DMS114 treated with DMSO at 0.1 percent for 48 hours (cell line): ENCODE data around the gene SCT.

Experiments
- DNase-seq: peaks from one replicate; lab custom pipeline; 2025; ENCODE audit not compliant: unreplicated experiment; lab: John Stamatoyannopoulos, UW

SCT gene

GRCh38 chr11:623349-623869, 3.6 kb downstream of the SCT start:
- no peak for DNase-seq

- no peak for DNase-seq
Observed at GRCh38 chr11:621838-622237, 5.1 kb downstream of the SCT start.

GRCh38 chr11:620935-621814, 5.8 kb downstream of the SCT start:
- no peak for DNase-seq

GRCh38 chr11:620201-620600, 6.8 kb downstream of the SCT start:
- no peak for DNase-seq

GRCh38 chr11:619628-620050, 7.3 kb downstream of the SCT start:
- DNase-seq: no peak

- DNase-seq: no peak
Observed at GRCh38 chr11:618856-619627, 7.9 kb downstream of the SCT start.

GRCh38 chr11:617912-618682, 8.9 kb downstream of the SCT start:
- no peak for DNase-seq

GRCh38 chr11:617199-617911, 9.6 kb downstream of the SCT start:
- no peak for DNase-seq

- no peak for DNase-seq
Observed at GRCh38 chr11:616320-617198, 10.4 kb downstream of the SCT start.

GRCh38 chr11:615504-616319, 11.3 kb downstream of the SCT start, which contains the start of gene IRF7:
Gene IRF7 (minus strand): TSS chr11:615950. CDS start chr11:615364, 586 bp downstream.
- peak; percentile 64 for DNase-seq

GRCh38 chr11:614623-615503, 12.1 kb downstream of the SCT start:
- DNase-seq: no peak

GRCh38 chr11:614021-614622, 12.9 kb downstream of the SCT start:
- DNase-seq: no peak

- DNase-seq: no peak
Observed at GRCh38 chr11:613369-613968, 13.5 kb downstream of the SCT start.

GRCh38 chr11:612961-613300, 14.1 kb downstream of the SCT start:
- no peak for DNase-seq

GRCh38 chr11:612201-612960, 14.6 kb downstream of the SCT start:
- DNase-seq: no peak
